Activated CD8-positive, alpha-beta T cell treated with anti-CD3 and anti-CD28 coated beads for 36 hours (primary cell): ENCODE results near the gene CDK15. TPM values are rescaled to one million over a fixed set of nuclear protein-coding genes. Genes with fewer than 3 reads are reported as not detected.
A peak's percentile ranks its signal among the peaks of the same experiment; 100 is the strongest.

ENCODE experiments used
- ATAC-seq: fragments of 200-7000 bp; cut with Tn5 transposase; one replicate; pipeline ENCODE4 v1.10.0; 2021; ENCODE audit warnings: mild to moderate bottlenecking, moderate library complexity
- CTCF ChIA-PET: fragments of 350-600 bp; sonication (Branson Sonifier 250); formaldehyde crosslinking; loops from one replicate; lab custom pipeline; 2021; ENCODE audit warnings: antibody characterized with exemption; lab: Charles Lee
- POLR2A ChIA-PET: fragments of 350-600 bp; sonication (Branson Sonifier 250); formaldehyde crosslinking; loops from one replicate; lab custom pipeline; 2021; ENCODE audit warnings: antibody characterized with exemption; lab: Charles Lee
- DNase-seq: peaks from one replicate; pipeline ENCODE4 v3.0.0-alpha.2; 2020
- H3K27ac Mint-ChIP-seq: one replicate; pipeline ENCODE4 v1.8.0; 2021; ENCODE audit warnings: mild to moderate bottlenecking, mixed read lengths
- H3K27me3 Mint-ChIP-seq: one replicate; pipeline ENCODE4 v1.8.0; 2021; ENCODE audit warnings: mixed read lengths
- H3K36me3 Mint-ChIP-seq: one replicate; pipeline ENCODE4 v1.8.0; 2021; ENCODE audit warnings: low read depth, mixed read lengths
- H3K4me1 Mint-ChIP-seq: one replicate; pipeline ENCODE4 v1.8.0; 2021; ENCODE audit warnings: low read depth, mixed read lengths
- H3K4me3 Mint-ChIP-seq: one replicate; pipeline ENCODE4 v1.8.0; 2021; ENCODE audit warnings: mild to moderate bottlenecking, moderate library complexity, mixed read lengths
- H3K9me3 Mint-ChIP-seq: one replicate; pipeline ENCODE4 v1.8.0; 2021; ENCODE audit warnings: mixed read lengths
- CTCF ChIP-seq: fragments of 200-600 bp; IDR thresholded peaks from one replicate; pipeline ENCODE4 v1.8.0; 2022; ENCODE audit warnings: antibody characterized with exemption, mild to moderate bottlenecking
- intact Hi-C: fragments of 100-400 bp; cut with micrococcal nuclease; formaldehyde crosslinking; loops from one replicate; pipeline ENCODE4 v1.10.0; 2022
- total RNA-seq, 2 experiments: library from RNA; stranded (reverse); gene quantifications; one replicate each; pipeline ENCODE4 v1.2.3, GENCODE V29; 2021

CDK15 gene
- total RNA-seq, 2 experiments from 2014 or later: not detected

- ChIA-PET CTCF (no interaction called here), POLR2A (no interaction called here)
- Mint-ChIP-seq H3K9me3 (no peaks in the 10 kb centered on the region), H3K27me3 (peaks cover 5% of the 10 kb centered on the region), H3K4me3 (no peak overlapping the region), H3K36me3 (no peaks in the 10 kb centered on the region), H3K27ac (no peak overlapping the region), H3K4me1 (no peaks in the 10 kb centered on the region)
- no peak for ATAC-seq
- intact Hi-C loops: no loop called here
- no peak for TF ChIP-seq CTCF
- no peak for DNase-seq
These were observed 27.4 kb downstream of the CDK15 start for GRCh38 chr2:201833781-201834180.

DNA sequence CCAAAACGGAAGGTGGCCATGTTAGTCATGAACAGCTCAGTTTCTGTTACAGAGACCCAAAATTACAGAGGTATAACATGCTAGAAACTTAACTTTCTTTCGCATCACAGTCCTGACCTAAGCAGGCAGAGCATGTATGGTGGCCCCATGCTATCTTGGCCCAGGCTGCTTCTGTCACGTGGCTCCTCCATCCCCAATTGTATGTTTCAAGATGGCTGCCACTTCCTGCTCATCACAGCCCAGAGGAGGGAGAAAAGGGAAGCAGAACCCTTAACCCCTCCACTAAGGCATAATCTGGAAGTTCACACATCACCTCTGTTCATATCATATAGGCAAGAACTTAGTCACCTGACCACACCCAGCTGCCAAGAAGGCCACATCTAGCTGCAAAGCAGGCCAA is 28.7 kb downstream of the CDK15 start:
- Mint-ChIP-seq H3K4me1 (no peaks in the 10 kb centered on the region), H3K27ac (no peak overlapping the region), H3K9me3 (no peaks in the 10 kb centered on the region), H3K36me3 (no peaks in the 10 kb centered on the region), H3K4me3 (no peak overlapping the region), H3K27me3 (peaks cover 3% of the 10 kb centered on the region)
- no peak for TF ChIP-seq CTCF
- DNase-seq (no peak), ATAC-seq (peak; percentile 42)
- ChIA-PET CTCF (no interaction called here), POLR2A (no interaction called here)
- intact Hi-C loops: no loop called here

DNA sequence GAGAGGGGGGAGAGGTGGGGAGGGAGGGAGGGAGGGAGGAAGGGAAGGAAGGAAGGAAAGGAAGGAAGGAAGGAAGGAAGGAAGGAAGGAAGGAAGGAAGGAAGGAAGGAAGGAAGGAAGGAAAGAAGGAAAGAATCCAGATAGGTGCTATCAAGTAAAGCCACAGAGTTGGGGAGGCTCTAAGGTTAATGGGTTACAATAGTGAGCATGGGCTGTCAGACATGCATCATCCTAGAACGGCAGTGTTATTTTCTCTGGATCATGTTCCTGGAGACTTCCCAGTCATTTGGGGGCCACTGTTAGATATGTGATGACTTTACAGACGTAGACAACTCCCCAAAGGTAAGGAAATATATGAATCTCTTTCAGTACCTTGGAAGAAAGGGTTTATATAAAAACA is 31.1 kb downstream of the CDK15 start:
- Mint-ChIP-seq H3K27ac (no peak overlapping the region), H3K27me3 (peaks cover 7% of the 10 kb centered on the region), H3K36me3 (peaks cover 4% of the 10 kb centered on the region), H3K9me3 (peaks cover 7% of the 10 kb centered on the region), H3K4me3 (no peak overlapping the region), H3K4me1 (no peaks in the 10 kb centered on the region)
- no peak for TF ChIP-seq CTCF
- ChIA-PET CTCF (interaction anchor here (1.8 kb wide), 1 partner anchor 23 kb away, joined by 5 read pairs; no protein-coding TSS in a partner anchor), POLR2A (no interaction called here)
- intact Hi-C loops: no loop called here
- ATAC-seq (no peak), DNase-seq (no peak)

DNA sequence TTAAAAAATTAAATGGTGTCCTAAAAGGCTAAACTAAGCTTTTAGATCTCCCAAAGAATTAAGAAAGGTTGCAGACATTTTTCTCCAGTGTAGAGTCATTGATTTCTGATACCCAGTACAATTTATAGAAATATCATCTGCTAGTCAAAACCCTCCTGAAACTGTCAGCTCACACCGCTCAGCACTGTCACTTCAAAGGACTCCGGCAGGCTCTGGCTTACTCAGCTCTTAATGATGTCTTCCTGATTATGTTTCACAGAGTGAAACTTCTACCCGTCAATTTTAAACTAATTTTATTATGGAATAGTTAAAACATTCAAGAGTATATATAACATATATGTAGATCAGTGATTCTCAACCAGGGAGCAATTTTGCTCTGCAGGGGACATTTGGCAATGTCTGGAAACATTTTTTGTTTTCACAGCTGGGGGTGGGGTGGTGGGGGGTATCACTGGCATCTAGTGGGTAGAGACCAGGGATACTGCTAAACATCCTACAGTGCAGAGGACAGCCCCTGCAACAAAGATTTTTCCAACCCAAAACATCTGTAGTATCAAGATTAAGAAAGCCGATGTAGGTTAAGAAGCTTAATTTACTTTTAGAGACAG is 31.6 kb downstream of the CDK15 start:
- peaks cover 7% of the 10 kb centered on the region for H3K27me3 Mint-ChIP-seq
- ChIA-PET POLR2A (interaction anchor here (0.6 kb wide), 1 partner anchor 542 kb away, joined by 5 read pairs; no protein-coding TSS in a partner anchor), CTCF (interaction anchor here (1.8 kb wide), 1 partner anchor 23 kb away, joined by 5 read pairs; no protein-coding TSS in a partner anchor)
- no peak for TF ChIP-seq CTCF
- no peaks in the 10 kb centered on the region for H3K4me1 Mint-ChIP-seq
- H3K27ac Mint-ChIP-seq: no peak overlapping the region
- DNase-seq (no peak), ATAC-seq (no peak)
- peaks cover 7% of the 10 kb centered on the region for H3K9me3 Mint-ChIP-seq
- no peak overlapping the region for H3K4me3 Mint-ChIP-seq
- peaks cover 4% of the 10 kb centered on the region for H3K36me3 Mint-ChIP-seq
- intact Hi-C loops: no loop called here

DNA sequence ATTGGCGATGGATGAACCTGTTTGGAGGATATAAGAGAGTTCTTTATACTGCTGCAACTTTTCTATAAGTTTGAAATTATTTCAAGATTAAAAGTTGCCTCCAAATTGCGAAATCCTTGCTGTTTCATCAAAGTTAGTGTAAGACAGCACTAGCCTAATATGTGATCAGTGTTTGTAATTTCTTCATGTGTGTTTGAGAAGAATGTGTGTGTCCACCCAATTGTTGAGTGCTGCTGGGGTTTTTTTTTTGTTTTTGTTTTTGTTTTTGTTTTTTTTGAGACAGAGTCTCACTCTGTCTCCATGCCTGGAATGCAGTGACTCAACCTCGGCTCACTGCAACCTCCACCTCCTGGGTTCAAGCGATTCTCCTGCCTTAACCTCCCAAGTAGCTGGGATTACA is 33.4 kb downstream of the CDK15 start:
- POLR2A ChIA-PET: no interaction called here
- intact Hi-C loops: no loop called here
- ATAC-seq: no peak

More for the DNA sequence above, 33.4 kb downstream of the CDK15 start:
- Mint-ChIP-seq H3K27me3 (peaks cover 7% of the 10 kb centered on the region), H3K27ac (no peak overlapping the region), H3K4me1 (no peaks in the 10 kb centered on the region), H3K4me3 (no peak overlapping the region), H3K36me3 (peaks cover 4% of the 10 kb centered on the region), H3K9me3 (peaks cover 7% of the 10 kb centered on the region)
- no peak for DNase-seq
- TF ChIP-seq CTCF: no peak
- CTCF ChIA-PET: no interaction called here
